T-helper 9 cell (primary cell): ENCODE measurements around the gene DNALI1.

Experiments used
- DNase-seq: peaks from one replicate; pipeline ENCODE4 v3.0.0-alpha.2; 2020

DNALI1 gene

DNA sequence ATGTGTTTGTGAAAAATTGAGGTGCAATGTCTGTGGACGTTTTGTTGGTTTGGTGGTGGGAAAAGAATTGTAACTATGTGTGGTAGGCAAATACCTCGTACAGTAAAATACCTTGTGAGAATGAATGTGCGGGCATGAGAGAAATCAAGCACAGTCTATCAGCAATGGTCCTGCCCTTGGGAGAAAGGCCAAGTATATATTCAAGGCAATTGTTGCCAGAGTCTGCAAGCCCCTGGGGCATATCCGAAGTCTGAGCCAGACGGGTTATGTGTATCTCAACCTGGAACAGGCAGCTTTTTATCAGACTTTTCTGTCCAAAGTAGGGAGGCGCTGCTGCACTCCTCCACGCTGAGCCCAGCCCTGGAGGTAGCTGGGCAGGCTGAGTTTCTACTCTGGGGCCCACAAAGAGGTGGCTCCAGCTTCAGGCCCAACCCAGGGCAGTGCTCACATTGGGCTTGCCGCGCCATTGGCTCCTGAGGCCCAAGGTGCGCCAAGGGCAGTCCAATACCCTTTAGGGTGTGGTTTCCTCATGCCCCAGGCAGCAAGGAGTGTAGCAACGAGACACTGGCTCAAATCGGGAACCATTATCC, 48.4 kb downstream of the DNALI1 start:
- DNase-seq: no peak

DNA sequence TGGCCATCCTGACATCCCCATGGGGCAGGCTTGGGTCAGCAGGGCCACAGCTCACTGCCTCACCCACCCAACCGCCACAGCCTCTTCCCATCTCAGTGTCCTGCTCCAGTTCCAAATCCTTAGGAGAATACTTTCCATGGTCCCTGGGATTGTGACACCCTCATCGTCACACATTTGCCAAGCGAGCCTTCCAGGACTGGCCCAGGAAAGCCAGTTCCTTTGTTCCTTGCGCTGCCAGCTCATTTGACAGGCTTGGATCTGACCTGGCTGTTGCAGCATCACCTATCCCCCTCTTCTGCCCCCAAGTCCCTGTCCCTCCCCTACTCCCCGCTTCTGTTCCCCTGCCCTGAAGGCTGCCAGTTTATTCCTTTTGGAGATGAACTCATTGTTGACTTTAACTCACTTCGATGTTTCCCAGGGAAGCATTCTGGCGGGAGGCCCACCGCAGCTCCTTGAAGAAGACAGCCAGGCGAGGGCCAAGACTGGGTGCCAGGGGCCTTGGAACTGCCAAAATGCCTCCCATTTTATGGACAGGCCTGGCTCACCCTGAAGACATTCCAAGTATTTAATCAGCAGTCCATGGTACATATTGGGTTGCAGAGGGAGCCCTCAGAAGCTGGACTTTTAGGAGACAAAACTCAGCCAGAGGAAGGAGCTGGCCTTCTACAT, 49.2 kb downstream of the DNALI1 start:
- DNase-seq: no peak

- DNase-seq: no peak
Observed at GRCh38 chr1:37606481-37607263, 49.9 kb downstream of the DNALI1 start.

DNA sequence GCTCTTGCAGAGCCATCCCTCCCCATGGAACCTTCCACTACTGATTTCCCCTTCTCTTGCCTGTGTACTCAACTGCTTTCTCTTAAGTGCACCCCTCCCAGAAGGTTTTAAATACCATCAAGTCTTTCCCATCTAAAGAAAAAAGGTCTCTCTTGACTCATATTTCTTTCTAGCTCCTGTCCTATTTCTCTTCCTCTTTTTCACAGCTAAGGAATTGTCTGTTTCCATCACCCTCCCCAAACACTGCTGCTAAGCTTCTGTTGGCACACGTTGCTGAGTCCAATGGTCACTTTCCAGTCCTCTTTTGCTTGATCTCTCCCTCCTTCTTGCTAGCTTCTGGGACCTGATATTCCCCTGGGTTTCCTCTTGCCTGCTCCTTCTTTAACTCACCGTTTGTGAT, 52.3 kb downstream of the DNALI1 start:
- no peak for DNase-seq

GRCh38 chr1:37609994-37610393, 53.3 kb downstream of the DNALI1 start:
- no peak for DNase-seq

- no peak for DNase-seq
Observed at GRCh38 chr1:37612186-37612585, 55.4 kb downstream of the DNALI1 start.

DNA sequence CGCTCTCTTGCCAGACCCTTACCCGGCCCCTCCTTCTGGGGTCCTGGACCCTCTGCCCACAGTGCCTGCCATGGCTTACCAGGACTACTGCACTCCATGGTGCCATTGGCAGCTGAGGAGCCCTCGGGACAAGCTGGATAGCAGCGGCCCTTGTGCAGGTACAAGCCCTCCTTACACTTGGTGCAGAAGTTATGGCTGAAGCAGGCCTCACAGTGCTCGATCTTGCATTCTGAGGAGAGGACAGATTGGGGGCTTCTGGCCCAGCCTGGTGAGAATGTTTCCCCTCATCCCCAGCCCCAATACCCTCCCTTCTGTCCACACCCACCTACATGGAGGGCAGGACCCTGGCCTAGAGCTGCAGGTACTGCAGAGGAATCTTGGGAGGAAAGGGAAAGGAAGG, 57.4 kb downstream of the DNALI1 start:
- DNase-seq: no peak

GRCh38 chr1:37616330-37616729, 59.6 kb downstream of the DNALI1 start:
- DNase-seq: no peak
